DMS79 treated with DMSO at 0.1 percent for 48 hours (cell line): ENCODE data around the gene XPA.
"Not testable (repeated sequence)": the region's sequence is repeated elsewhere in the genome, so short reads cannot be mapped to it uniquely, and the experiment has no call there.

Experiments
- DNase-seq: peaks from one replicate; lab custom pipeline; 2025; lab: John Stamatoyannopoulos, UW

Gene XPA

DNA sequence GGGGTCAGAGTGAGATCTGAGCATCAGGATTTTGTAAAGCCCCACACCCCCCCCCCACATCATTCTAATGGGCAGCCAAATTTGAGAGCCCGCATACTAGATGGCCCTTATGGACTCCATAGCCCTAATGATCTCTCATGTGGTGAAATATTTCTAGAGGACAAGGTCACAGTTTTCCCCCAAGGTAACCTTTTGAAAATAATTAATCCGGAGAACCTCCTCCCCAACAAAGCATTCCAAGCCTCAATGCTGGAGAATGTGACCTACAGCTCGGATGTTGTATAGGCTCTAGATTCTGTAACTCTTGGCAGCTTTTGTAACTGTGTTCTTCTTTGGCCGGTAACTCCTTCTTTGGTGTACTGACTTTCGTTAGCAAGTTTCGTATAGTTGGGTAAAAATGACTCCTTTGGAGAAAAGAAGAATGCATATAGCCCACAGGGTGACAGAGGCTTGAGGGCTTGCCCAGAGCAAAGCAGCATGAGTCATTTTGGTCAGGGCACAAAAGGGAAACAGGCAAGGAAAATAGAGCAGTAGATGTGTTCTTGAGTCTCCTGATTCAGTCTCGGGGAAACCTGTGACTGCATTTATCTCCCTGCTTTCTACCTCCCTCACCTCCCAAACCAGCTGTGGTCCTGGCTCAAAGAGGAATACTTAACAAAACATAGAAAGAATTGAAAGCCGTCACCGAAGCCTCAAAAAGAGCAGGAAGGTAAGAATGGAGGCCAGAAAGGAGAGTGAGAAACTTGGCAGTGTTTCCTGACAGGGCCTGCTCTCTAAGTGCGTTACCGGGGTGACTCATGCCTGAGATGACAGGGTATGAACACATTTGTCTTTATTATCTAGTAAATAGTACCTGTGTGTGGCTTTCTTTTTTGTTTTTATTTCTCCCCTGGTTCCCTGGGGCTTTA is 6.6 kb upstream of the XPA start:
- DNase-seq = peak; percentile 22

DNA sequence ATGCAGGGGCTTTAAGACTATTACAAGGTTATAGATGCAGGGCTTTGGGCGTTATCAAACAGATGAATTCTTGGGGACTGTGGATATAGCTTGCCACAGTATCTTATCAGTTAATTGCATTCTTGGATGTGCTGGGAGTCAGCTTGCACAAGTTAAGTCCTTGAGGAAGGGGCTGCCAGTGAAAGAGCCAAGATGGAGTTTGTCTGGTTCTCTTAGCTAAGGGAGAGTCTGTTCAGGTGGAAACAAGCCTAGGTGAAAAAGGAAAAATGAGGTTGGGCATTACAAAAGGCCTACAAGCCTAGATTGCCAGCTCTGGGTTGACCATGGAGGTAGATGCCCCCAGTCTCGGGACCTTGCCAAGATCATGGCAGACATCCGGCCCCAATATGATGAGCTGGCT is 2.7 kb upstream of the XPA start:
- DNase-seq = not testable (repeated sequence)

GRCh38 chr9:97699281-97699680 is 2.1 kb upstream of the XPA start:
- not testable (repeated sequence) for DNase-seq

GRCh38 chr9:97698865-97699264 is 1.7 kb upstream of the XPA start:
- no peak for DNase-seq

DNA sequence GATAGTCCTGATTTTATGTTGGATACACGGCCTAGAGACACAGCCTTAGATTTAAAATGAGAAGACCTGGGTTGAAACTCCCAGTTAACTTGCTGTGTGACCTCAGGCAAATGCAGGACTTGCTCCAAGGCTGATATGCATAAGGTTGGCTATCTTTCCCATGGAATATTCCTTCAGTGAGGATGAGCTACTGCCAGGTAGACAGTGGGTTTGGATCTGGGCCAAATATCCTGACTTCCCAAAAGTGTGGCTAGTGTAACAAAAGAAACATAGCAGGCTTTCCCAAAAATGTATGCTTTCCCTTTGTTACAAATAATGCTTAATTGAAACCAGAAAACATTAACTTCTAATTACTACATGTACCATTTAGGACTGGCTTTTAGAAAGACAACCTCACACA is 697 bp upstream of the XPA start:
- no peak for DNase-seq

GRCh38 chr9:97695995-97696802 is 941 bp downstream of the XPA start:
- DNase-seq = peak; percentile 8

- no peak for DNase-seq
Observed at GRCh38 chr9:97695390-97695789, 1.8 kb downstream of the XPA start.

- DNase-seq = no peak
Observed at GRCh38 chr9:97694769-97695168, 2.4 kb downstream of the XPA start.

- no peak for DNase-seq
Observed at GRCh38 chr9:97689401-97690180, 7.5 kb downstream of the XPA start.

GRCh38 chr9:97688654-97689053 is 8.5 kb downstream of the XPA start:
- DNase-seq = no peak

DNA sequence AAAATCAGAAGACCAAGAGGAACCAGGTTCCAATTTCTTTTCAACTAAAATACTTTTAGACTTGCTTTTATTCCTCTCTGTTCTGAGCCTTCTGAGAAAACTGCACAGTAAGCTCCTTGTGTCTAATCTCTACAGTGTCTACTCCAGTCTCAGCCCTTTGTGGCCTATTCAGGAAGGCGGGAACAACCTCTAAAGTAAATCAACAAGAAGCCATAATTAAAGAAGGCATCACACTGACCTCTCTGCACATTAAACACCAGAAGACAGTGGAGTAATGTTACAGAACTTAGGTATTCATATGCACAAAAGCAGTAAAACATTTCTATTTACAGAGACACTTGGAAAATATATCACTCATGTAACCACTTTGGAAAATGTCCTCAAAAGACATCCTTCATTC is 14.9 kb downstream of the XPA start:
- DNase-seq = no peak

DNA sequence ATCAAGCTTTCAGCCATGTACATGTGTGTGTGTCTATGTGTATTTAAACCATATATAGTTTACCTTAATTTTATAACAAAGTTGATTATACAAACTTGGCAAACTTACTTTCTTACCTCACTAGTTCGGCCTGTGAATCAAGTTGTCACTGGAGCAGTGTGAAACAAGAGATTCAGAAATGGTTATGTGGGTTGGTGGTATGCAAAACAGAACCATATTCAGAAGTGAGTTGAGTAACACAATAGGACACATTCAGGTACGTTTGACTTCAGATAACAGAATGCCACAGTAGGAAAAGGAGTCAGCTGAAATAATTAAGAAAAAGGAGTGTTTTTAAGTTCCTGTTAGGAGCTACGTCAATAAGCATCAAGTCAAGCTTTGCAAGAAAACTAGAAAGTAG is 21.5 kb downstream of the XPA start:
- DNase-seq = no peak

- no peak for DNase-seq
Observed at GRCh38 chr9:97673922-97674321, 23.2 kb downstream of the XPA start.

GRCh38 chr9:97672403-97672802 is 24.7 kb downstream of the XPA start:
- DNase-seq = no peak

- DNase-seq = no peak
Observed at GRCh38 chr9:97670586-97670985, 26.6 kb downstream of the XPA start.

- DNase-seq = no peak
Observed at GRCh38 chr9:97668485-97668884, 28.7 kb downstream of the XPA start.

- DNase-seq = no peak
Observed at GRCh38 chr9:97666907-97667686, 30.0 kb downstream of the XPA start.

- no peak for DNase-seq
Observed at GRCh38 chr9:97665742-97666141, 31.4 kb downstream of the XPA start.

GRCh38 chr9:97660847-97661246 is 36.3 kb downstream of the XPA start:
- DNase-seq = no peak

DNA sequence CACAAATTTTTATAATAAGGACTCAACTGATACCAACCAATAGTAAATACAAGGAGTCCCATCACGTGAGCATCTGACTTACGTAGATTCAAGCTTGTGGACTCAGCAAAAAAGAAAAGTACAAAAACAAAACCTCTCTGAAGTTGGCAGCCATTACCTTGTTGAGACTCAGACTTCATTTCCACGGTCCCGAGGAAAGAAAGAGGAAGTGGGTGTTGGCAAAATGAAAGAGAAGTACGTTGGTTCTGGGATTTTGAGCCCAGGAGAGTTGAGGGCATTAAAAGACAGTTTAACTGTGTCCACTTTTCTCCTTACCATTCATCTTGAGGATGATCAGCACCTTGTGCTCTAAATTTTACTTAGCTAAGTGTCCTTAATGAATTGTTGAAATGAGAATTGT is 36.8 kb downstream of the XPA start:
- no peak for DNase-seq

GRCh38 chr9:97659771-97660170 is 37.4 kb downstream of the XPA start:
- DNase-seq = no peak

- DNase-seq = no peak
Observed at GRCh38 chr9:97658707-97659106, 38.4 kb downstream of the XPA start.
